ENCODE measurements around the gene ZBTB7C. TPM values are rescaled to one million over a fixed set of nuclear protein-coding genes. Genes with fewer than 3 reads are reported as not detected.

The ZBTB7C gene
- total RNA-seq, 1 experiment from 2014 or later, result 0.33 TPM

DNA sequence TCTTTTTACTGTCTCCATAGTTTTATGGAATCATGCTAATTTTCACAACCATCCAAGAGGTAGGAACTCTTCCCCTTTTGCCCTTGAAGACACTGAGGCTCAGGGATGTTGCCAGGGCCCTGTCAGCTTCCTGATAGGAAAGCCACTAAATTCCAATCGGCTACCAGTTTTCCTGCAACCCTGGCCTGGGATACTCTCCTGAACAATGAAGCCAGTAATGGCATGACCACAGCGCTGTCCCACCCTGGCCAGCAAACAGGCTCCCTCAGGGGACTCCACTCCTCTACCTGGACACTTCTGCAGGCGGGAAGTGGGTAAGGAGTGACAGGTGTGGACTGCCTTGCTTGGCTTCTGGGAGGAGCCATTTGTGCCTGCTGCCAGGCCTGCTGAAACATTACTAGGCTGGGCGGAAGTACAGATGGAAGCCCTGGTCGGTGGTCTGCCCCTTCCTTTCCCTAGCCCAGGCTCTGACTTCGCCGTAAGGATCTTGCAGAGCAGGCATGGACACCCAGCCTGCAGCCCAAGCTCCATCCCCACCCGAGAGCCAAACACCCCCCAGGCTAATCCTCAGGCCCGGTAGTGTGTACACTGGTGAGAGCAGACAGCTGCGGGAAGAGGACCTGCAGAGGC is 400.0 kb downstream of the ZBTB7C start:
- no peak overlapping the region for H3T11ph ChIP-seq (ENCODE audit: low read length)
- H3K4ac ChIP-seq (ENCODE audit: low read depth, low read length), result no peak overlapping the region
- H2BK5ac ChIP-seq (ENCODE audit: insufficient read length, low read length), result no peak overlapping the region
- no CpG with 5 or more reads among the region's 10 CpGs for WGBS (ENCODE audit: extremely low coverage, insufficient read length, low lambda C conversion rate)
- H2BK12ac ChIP-seq (ENCODE audit: insufficient read length, low read depth, low read length), result no peak overlapping the region
- no peaks in the 10 kb centered on the region for H3K79me1 ChIP-seq (ENCODE audit: insufficient read depth, low read depth, low read length, poor library complexity, severe bottlenecking)
- Mint-ChIP-seq H3K9me3 (peaks cover 11 to 14% of the 10 kb centered on the region in 2 experiments), H3K27ac (no peak overlapping the region), H3K27me3 (ENCODE audit: low read depth) (peaks cover 12% of the 10 kb centered on the region), H3K4me1 (peaks cover 37 to 44% of the 10 kb centered on the region in 2 experiments), H3K36me3 (ENCODE audit: insufficient read depth in 1 of 3, low read depth in 3 of 3) (peaks cover 0 to 8% (median 4%) of the 10 kb centered on the region in 3 experiments; a peak in 5 of 7 replicates), H3K4me3 (peak overlapping the region; percentile 55 to 80)
- H3K27ac ChIP-seq (ENCODE audit: insufficient read length, low read depth, low read length), result no peak overlapping the region
- H3K9me3 ChIP-seq (ENCODE audit: control insufficient read depth, low read depth, low read length), result no peaks in the 10 kb centered on the region
- H4K91ac ChIP-seq (ENCODE audit: insufficient read length, low read depth, low read length), result no peak overlapping the region
- H3K4me2 ChIP-seq (ENCODE audit: insufficient read depth, insufficient read length, low read length), result peak overlapping the region; percentile 59
- no peaks in the 10 kb centered on the region for H3K4me1 ChIP-seq (ENCODE audit: insufficient read depth, low read length)
- no peak overlapping the region for H3K14ac ChIP-seq (ENCODE audit: insufficient read depth, low read length)
- H2AFZ ChIP-seq (ENCODE audit: low read length), result no peak overlapping the region
- no peak overlapping the region for H2BK15ac ChIP-seq (ENCODE audit: low read depth, low read length)
- no peak overlapping the region for H3K9ac ChIP-seq (ENCODE audit: extremely low read depth, insufficient read length, low read length)
- H4K5ac ChIP-seq (ENCODE audit: insufficient read length, low read depth, low read length), result no peak overlapping the region
- H3K56ac ChIP-seq (ENCODE audit: insufficient read length, low read depth, low read length), result no peak overlapping the region
- H3K27me3 ChIP-seq (ENCODE audit: insufficient read depth, low read length), result no peaks in the 10 kb centered on the region; the same call in 1 of the 2 replicates
- H3K18ac ChIP-seq (ENCODE audit: insufficient read length, low read depth, low read length), result no peak overlapping the region
- H2BK120ac ChIP-seq (ENCODE audit: low read depth, low read length, poor library complexity, severe bottlenecking), result no peak overlapping the region
- H3K23me2 ChIP-seq (ENCODE audit: insufficient read length, low read depth, low read length, poor library complexity, severe bottlenecking), result peaks cover 10% of the 10 kb centered on the region
- no peaks in the 10 kb centered on the region for H3K79me2 ChIP-seq (ENCODE audit: insufficient read depth, low read length)
- no peak overlapping the region for H2AK5ac ChIP-seq (ENCODE audit: insufficient read length, low read length)
- H4K8ac ChIP-seq (replicated peaks; ENCODE audit: insufficient read length, low read depth, low read length), result no peak overlapping the region
- no peak overlapping the region for H2BK20ac ChIP-seq (ENCODE audit: low read depth, low read length, poor library complexity, severe bottlenecking)
- DNase-seq, result no peak
- no peak overlapping the region for H3K23ac ChIP-seq (ENCODE audit: insufficient read length, low read depth, low read length)
- TF ChIP-seq, protein P1, sequence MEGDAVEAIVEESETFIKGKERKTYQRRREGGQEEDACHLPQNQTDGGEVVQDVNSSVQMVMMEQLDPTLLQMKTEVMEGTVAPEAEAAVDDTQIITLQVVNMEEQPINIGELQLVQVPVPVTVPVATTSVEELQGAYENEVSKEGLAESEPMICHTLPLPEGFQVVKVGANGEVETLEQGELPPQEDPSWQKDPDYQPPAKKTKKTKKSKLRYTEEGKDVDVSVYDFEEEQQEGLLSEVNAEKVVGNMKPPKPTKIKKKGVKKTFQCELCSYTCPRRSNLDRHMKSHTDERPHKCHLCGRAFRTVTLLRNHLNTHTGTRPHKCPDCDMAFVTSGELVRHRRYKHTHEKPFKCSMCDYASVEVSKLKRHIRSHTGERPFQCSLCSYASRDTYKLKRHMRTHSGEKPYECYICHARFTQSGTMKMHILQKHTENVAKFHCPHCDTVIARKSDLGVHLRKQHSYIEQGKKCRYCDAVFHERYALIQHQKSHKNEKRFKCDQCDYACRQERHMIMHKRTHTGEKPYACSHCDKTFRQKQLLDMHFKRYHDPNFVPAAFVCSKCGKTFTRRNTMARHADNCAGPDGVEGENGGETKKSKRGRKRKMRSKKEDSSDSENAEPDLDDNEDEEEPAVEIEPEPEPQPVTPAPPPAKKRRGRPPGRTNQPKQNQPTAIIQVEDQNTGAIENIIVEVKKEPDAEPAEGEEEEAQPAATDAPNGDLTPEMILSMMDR (conservative IDR thresholded peaks at IDR 0.05), result no peak
- H4K20me1 ChIP-seq (ENCODE audit: control insufficient read depth, insufficient read depth, insufficient read length), result no peaks in the 10 kb centered on the region

Data from H9 (cell line).